GM23338 (cell line): ENCODE results near the gene SMIM10L1. TPM values are rescaled to one million over a fixed set of nuclear protein-coding genes. Genes with fewer than 3 reads are reported as not detected.

Experiments used
- ATAC-seq: fragments of 200-7000 bp; cut with Tn5 transposase; 3 replicates; pipeline ENCODE4 v1.9.1; 2020
- DNase-seq: peaks from one replicate; pipeline ENCODE4 v3.0.0-alpha.2; 2015; ENCODE audit warnings: low spot score
- H2AFZ ChIP-seq: fragments of 200-600 bp; sonication (generic); 2 replicates; pipeline ENCODE4 v1.8.0; 2016; ENCODE audit warnings: antibody characterized with exemption, mild to moderate bottlenecking, moderate library complexity
- H3F3A ChIP-seq: fragments of 200-600 bp; sonication (generic); replicated peaks from 2 replicates; pipeline ENCODE4 v1.8.0; 2017; ENCODE audit warnings: antibody characterized with exemption, mixed run types, low read depth
- H3K27ac ChIP-seq: fragments of 200-600 bp; sonication (generic); 2 replicates; pipeline ENCODE4 v1.6.1; 2016; ENCODE audit warnings: low read depth
- H3K27me3 ChIP-seq: fragments of 200-600 bp; sonication (generic); 2 replicates; pipeline ENCODE4 v1.8.0; 2016; ENCODE audit warnings: mild to moderate bottlenecking, mixed run types, moderate library complexity; ENCODE audit not compliant: insufficient read depth
- H3K36me3 ChIP-seq: fragments of 200-600 bp; sonication (generic); 2 replicates; pipeline ENCODE4 v1.8.0; 2016; ENCODE audit warnings: mild to moderate bottlenecking; ENCODE audit not compliant: insufficient read depth
- H3K4me1 ChIP-seq: fragments of 200-600 bp; sonication (generic); 2 replicates; pipeline ENCODE4 v1.8.0; 2016; ENCODE audit warnings: mild to moderate bottlenecking, moderate library complexity; ENCODE audit not compliant: insufficient read depth
- H3K4me2 ChIP-seq: fragments of 200-600 bp; sonication (generic); 2 replicates; pipeline ENCODE4 v1.7.1; 2017; ENCODE audit warnings: mixed run types
- H3K4me3 ChIP-seq: fragments of 200-600 bp; sonication (generic); 2 replicates; pipeline ENCODE4 v1.6.1; 2016; ENCODE audit warnings: mixed run types
- H3K79me2 ChIP-seq: fragments of 200-600 bp; sonication (generic); replicated peaks from 2 replicates; pipeline ENCODE4 v1.8.0; 2017; ENCODE audit warnings: mild to moderate bottlenecking; ENCODE audit not compliant: insufficient read depth
- H3K9me2 ChIP-seq: fragments of 200-600 bp; sonication (generic); 2 replicates; pipeline ENCODE4 v1.8.0; 2017; ENCODE audit not compliant: insufficient read depth
- H4K20me1 ChIP-seq: fragments of 200-600 bp; sonication (generic); replicated peaks from 2 replicates; pipeline ENCODE4 v1.8.0; 2017; ENCODE audit warnings: mild to moderate bottlenecking; ENCODE audit not compliant: insufficient read depth
- H3K27ac Mint-ChIP-seq: 2 replicates; pipeline ENCODE4 v1.8.0; 2020; ENCODE audit warnings: inconsistent platforms, mild to moderate bottlenecking, moderate library complexity, mixed read lengths
- H3K27me3 Mint-ChIP-seq: 3 replicates; pipeline ENCODE4 v1.8.0; 2022; ENCODE audit warnings: low read depth, mild to moderate bottlenecking, moderate library complexity, mixed read lengths, inconsistent platforms; ENCODE audit not compliant: insufficient read depth, poor library complexity
- H3K36me3 Mint-ChIP-seq: 3 replicates; pipeline ENCODE4 v1.8.0; 2021; ENCODE audit warnings: low read depth, mild to moderate bottlenecking, inconsistent platforms, moderate library complexity, mixed read lengths
- H3K4me1 Mint-ChIP-seq: 3 replicates; pipeline ENCODE4 v1.8.0; 2020; ENCODE audit warnings: mild to moderate bottlenecking, inconsistent platforms, mixed read lengths
- H3K4me3 Mint-ChIP-seq: 3 replicates; pipeline ENCODE4 v1.8.0; 2021; ENCODE audit warnings: moderate library complexity, mild to moderate bottlenecking, inconsistent platforms, mixed read lengths
- H3K9me3 Mint-ChIP-seq: 3 replicates; pipeline ENCODE4 v1.8.0; 2020; ENCODE audit warnings: moderate library complexity, mild to moderate bottlenecking, inconsistent platforms, mixed read lengths
- EZH2 ChIP-seq: fragments of 200-600 bp; sonication (generic); IDR thresholded peaks from one replicate; pipeline ENCODE4 v1.8.0; 2017; ENCODE audit warnings: antibody characterized with exemption, mild to moderate bottlenecking, low read depth; ENCODE audit not compliant: unreplicated experiment
- EZH2phosphoT487 ChIP-seq: fragments of 200-600 bp; sonication (generic); IDR thresholded peaks from one replicate; pipeline ENCODE4 v1.8.1; 2018; ENCODE audit warnings: antibody characterized with exemption; ENCODE audit not compliant: unreplicated experiment
- JUNB ChIP-seq: IDR thresholded peaks from one replicate; pipeline ENCODE4 v1.6.1; 2016; ENCODE audit warnings: antibody characterized with exemption; ENCODE audit not compliant: unreplicated experiment
- POLR2AphosphoS5 ChIP-seq: IDR thresholded peaks from 2 replicates; pipeline ENCODE4 v1.6.1; 2016; ENCODE audit warnings: antibody characterized with exemption, low read depth
- STAT1 ChIP-seq: IDR thresholded peaks from one replicate; pipeline ENCODE4 v1.6.1; 2016; ENCODE audit warnings: antibody characterized with exemption; ENCODE audit not compliant: unreplicated experiment
- ZNF114 ChIP-seq: fragments of 250-450 bp; sonication (Bioruptor Pico); IDR thresholded peaks from 2 replicates; pipeline ENCODE4 v1.5.0; 2020; ENCODE audit warnings: mild to moderate bottlenecking, moderate library complexity
- ZNF331 ChIP-seq: fragments of 250-450 bp; sonication (Bioruptor Pico); IDR thresholded peaks from 2 replicates; pipeline ENCODE4 v1.5.0; 2020; ENCODE audit warnings: low read depth, mild to moderate bottlenecking, moderate library complexity
- polyA plus RNA-seq: library from polyadenylated mRNA; unstranded; fragments of >200 nt; fragmentation: Nextera tagmentation; extraction: Ambion mirVana; gene quantifications from 2 replicates; pipeline ENCODE4 v1.2.1, GENCODE V29; 2016
- total RNA-seq: library from RNA; depleted of rRNA; stranded (reverse); fragments of >200 nt; shearing (Covaris generic); gene quantifications from 2 replicates; pipeline ENCODE4 v1.2.3, GENCODE V29; 2014
- TF ChIP-seq, protein P1 (sequence below): IDR thresholded peaks from 2 replicates; pipeline ENCODE4 v1.6.1; 2016; ENCODE audit warnings: antibody characterized with exemption
- TF ChIP-seq, protein P2 (sequence below), 2 experiments: fragments of 200-600 bp in 1 of 2; sonication (generic) in 1 of 2; conservative IDR thresholded peaks; 2 replicates each; pipeline versions ENCODE4 v1.5.1 to v1.6.1; 2016 to 2017; ENCODE audit warnings: antibody characterized with exemption in 2 of 2, low read depth in 2 of 2, mild to moderate bottlenecking in 2 of 2, moderate library complexity in 1 of 2
- TF ChIP-seq, protein P3 (sequence below): IDR thresholded peaks from one replicate; pipeline ENCODE4 v1.6.1; 2018; ENCODE audit warnings: antibody characterized with exemption; ENCODE audit not compliant: unreplicated experiment
- TF ChIP-seq, protein P4 (sequence below): fragments of 250-450 bp; sonication (Bioruptor Pico); IDR thresholded peaks from 2 replicates; pipeline ENCODE4 v1.5.0; 2020; ENCODE audit warnings: mild to moderate bottlenecking, moderate library complexity

Gene SMIM10L1
- total and polyA plus RNA-seq, 2 experiments from 2014 or later, result 9.3 to 22.0 TPM

DNA sequence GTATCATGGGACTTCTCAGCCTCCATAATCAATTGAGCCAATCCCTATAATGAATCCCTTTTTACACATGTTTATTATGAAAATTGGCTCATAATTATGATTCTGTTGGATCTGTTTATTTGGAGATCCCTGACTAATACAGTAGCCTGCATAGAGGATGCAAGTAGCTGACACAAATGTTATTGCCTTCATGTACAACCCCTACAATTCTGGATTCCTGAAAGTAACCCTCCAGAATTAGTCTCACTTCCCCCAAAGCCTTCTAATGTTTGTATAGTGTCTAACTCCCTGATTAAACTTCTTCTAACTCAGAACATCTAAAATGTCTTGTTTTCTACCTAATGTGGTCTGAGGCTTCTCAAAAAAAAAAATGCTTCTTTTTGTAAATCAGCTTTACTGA lies 6.6 kb upstream of the SMIM10L1 start:
- H3K27me3 ChIP-seq, result no peaks in the 10 kb centered on the region
- peaks cover 35% of the 10 kb centered on the region for H4K20me1 ChIP-seq
- 0 out of 2 replicates have a peak, but pooled peaks cover 7% of the 10 kb centered on the region for H3K36me3 ChIP-seq
- H3K9me2 ChIP-seq, result no peaks in the 10 kb centered on the region
- no peak for DNase-seq
- no peak overlapping the region for H3K27ac Mint-ChIP-seq
- no peaks in the 10 kb centered on the region for H3K27me3 Mint-ChIP-seq
- H3K27ac ChIP-seq, result no peak overlapping the region
- H3F3A ChIP-seq, result no peaks in the 10 kb centered on the region
- H3K4me3 Mint-ChIP-seq, result no peak overlapping the region
- H3K4me2 ChIP-seq, result no peak overlapping the region
- H3K9me3 Mint-ChIP-seq, result no peaks in the 10 kb centered on the region
- H3K4me3 ChIP-seq, result no peak overlapping the region
- ATAC-seq, result no peak
- H3K79me2 ChIP-seq, result peaks cover 100% of the 10 kb centered on the region
- H3K4me1 Mint-ChIP-seq, result peaks cover 25% of the 10 kb centered on the region
- no peak for TF ChIP-seq STAT1
- TF ChIP-seq, protein P1, sequence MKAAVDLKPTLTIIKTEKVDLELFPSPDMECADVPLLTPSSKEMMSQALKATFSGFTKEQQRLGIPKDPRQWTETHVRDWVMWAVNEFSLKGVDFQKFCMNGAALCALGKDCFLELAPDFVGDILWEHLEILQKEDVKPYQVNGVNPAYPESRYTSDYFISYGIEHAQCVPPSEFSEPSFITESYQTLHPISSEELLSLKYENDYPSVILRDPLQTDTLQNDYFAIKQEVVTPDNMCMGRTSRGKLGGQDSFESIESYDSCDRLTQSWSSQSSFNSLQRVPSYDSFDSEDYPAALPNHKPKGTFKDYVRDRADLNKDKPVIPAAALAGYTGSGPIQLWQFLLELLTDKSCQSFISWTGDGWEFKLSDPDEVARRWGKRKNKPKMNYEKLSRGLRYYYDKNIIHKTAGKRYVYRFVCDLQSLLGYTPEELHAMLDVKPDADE, result no peak
- no peak for TF ChIP-seq EZH2
- TF ChIP-seq, protein P2, sequence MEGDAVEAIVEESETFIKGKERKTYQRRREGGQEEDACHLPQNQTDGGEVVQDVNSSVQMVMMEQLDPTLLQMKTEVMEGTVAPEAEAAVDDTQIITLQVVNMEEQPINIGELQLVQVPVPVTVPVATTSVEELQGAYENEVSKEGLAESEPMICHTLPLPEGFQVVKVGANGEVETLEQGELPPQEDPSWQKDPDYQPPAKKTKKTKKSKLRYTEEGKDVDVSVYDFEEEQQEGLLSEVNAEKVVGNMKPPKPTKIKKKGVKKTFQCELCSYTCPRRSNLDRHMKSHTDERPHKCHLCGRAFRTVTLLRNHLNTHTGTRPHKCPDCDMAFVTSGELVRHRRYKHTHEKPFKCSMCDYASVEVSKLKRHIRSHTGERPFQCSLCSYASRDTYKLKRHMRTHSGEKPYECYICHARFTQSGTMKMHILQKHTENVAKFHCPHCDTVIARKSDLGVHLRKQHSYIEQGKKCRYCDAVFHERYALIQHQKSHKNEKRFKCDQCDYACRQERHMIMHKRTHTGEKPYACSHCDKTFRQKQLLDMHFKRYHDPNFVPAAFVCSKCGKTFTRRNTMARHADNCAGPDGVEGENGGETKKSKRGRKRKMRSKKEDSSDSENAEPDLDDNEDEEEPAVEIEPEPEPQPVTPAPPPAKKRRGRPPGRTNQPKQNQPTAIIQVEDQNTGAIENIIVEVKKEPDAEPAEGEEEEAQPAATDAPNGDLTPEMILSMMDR (conservative IDR thresholded peaks at IDR 0.05; ENCODE audit: low read depth in 2 of 2), result no peak
- no peak for TF ChIP-seq ZNF114 (CRISPR knock-in tag)
- TF ChIP-seq, protein P3, sequence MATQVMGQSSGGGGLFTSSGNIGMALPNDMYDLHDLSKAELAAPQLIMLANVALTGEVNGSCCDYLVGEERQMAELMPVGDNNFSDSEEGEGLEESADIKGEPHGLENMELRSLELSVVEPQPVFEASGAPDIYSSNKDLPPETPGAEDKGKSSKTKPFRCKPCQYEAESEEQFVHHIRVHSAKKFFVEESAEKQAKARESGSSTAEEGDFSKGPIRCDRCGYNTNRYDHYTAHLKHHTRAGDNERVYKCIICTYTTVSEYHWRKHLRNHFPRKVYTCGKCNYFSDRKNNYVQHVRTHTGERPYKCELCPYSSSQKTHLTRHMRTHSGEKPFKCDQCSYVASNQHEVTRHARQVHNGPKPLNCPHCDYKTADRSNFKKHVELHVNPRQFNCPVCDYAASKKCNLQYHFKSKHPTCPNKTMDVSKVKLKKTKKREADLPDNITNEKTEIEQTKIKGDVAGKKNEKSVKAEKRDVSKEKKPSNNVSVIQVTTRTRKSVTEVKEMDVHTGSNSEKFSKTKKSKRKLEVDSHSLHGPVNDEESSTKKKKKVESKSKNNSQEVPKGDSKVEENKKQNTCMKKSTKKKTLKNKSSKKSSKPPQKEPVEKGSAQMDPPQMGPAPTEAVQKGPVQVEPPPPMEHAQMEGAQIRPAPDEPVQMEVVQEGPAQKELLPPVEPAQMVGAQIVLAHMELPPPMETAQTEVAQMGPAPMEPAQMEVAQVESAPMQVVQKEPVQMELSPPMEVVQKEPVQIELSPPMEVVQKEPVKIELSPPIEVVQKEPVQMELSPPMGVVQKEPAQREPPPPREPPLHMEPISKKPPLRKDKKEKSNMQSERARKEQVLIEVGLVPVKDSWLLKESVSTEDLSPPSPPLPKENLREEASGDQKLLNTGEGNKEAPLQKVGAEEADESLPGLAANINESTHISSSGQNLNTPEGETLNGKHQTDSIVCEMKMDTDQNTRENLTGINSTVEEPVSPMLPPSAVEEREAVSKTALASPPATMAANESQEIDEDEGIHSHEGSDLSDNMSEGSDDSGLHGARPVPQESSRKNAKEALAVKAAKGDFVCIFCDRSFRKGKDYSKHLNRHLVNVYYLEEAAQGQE, result no peak
- TF ChIP-seq POLR2AphosphoS5, result no peak
- TF ChIP-seq, protein P4, sequence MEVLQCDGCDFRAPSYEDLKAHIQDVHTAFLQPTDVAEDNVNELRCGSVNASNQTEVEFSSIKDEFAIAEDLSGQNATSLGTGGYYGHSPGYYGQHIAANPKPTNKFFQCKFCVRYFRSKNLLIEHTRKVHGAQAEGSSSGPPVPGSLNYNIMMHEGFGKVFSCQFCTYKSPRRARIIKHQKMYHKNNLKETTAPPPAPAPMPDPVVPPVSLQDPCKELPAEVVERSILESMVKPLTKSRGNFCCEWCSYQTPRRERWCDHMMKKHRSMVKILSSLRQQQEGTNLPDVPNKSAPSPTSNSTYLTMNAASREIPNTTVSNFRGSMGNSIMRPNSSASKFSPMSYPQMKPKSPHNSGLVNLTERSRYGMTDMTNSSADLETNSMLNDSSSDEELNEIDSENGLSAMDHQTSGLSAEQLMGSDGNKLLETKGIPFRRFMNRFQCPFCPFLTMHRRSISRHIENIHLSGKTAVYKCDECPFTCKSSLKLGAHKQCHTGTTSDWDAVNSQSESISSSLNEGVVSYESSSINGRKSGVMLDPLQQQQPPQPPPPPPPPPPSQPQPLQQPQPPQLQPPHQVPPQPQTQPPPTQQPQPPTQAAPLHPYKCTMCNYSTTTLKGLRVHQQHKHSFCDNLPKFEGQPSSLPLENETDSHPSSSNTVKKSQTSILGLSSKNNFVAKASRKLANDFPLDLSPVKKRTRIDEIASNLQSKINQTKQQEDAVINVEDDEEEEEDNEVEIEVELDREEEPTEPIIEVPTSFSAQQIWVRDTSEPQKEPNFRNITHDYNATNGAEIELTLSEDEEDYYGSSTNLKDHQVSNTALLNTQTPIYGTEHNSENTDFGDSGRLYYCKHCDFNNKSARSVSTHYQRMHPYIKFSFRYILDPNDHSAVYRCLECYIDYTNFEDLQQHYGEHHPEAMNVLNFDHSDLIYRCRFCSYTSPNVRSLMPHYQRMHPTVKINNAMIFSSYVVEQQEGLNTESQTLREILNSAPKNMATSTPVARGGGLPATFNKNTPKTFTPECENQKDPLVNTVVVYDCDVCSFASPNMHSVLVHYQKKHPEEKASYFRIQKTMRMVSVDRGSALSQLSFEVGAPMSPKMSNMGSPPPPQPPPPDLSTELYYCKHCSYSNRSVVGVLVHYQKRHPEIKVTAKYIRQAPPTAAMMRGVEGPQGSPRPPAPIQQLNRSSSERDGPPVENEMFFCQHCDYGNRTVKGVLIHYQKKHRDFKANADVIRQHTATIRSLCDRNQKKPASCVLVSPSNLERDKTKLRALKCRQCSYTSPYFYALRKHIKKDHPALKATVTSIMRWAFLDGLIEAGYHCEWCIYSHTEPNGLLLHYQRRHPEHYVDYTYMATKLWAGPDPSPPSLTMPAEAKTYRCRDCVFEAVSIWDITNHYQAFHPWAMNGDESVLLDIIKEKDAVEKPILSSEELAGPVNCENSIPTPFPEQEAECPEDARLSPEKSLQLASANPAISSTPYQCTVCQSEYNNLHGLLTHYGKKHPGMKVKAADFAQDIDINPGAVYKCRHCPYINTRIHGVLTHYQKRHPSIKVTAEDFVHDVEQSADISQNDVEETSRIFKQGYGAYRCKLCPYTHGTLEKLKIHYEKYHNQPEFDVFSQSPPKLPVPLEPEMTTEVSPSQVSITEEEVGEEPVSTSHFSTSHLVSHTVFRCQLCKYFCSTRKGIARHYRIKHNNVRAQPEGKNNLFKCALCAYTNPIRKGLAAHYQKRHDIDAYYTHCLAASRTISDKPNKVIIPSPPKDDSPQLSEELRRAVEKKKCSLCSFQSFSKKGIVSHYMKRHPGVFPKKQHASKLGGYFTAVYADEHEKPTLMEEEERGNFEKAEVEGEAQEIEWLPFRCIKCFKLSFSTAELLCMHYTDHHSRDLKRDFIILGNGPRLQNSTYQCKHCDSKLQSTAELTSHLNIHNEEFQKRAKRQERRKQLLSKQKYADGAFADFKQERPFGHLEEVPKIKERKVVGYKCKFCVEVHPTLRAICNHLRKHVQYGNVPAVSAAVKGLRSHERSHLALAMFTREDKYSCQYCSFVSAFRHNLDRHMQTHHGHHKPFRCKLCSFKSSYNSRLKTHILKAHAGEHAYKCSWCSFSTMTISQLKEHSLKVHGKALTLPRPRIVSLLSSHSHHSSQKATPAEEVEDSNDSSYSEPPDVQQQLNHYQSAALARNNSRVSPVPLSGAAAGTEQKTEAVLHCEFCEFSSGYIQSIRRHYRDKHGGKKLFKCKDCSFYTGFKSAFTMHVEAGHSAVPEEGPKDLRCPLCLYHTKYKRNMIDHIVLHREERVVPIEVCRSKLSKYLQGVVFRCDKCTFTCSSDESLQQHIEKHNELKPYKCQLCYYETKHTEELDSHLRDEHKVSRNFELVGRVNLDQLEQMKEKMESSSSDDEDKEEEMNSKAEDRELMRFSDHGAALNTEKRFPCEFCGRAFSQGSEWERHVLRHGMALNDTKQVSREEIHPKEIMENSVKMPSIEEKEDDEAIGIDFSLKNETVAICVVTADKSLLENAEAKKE, result no peak
- TF ChIP-seq JUNB, result no peak
- TF ChIP-seq EZH2phosphoT487, result no peak
- TF ChIP-seq ZNF331 (CRISPR knock-in tag), result no peak
- H3K4me1 ChIP-seq, result peaks cover 10% of the 10 kb centered on the region
- H2AFZ ChIP-seq, result no peak overlapping the region
- peaks cover 42% of the 10 kb centered on the region for H3K36me3 Mint-ChIP-seq
